IMR-90 (cell line): Measurements from ENCODE around the gene UQCC5. TPM values are rescaled to one million over a fixed set of nuclear protein-coding genes. Genes with fewer than 3 reads are reported as not detected.

ENCODE experiments used
- ATAC-seq: fragments of 200-7000 bp; cut with Tn5 transposase; 2 replicates; pipeline ENCODE4 v1.9.1; 2020; ENCODE audit warnings: low read depth, mild to moderate bottlenecking, moderate library complexity
- BruUV-seq: library from RNA; stranded (reverse); fragments of 400-500 nt; replicated peaks from 2 replicates; lab custom pipeline; 2021; lab: Mats Ljungman, UMichigan
- CTCF ChIA-PET: fragments of 300-600 bp; formaldehyde crosslinking; extraction: SDS; loops from one replicate; lab custom pipeline; 2021; ENCODE audit warnings: antibody characterized with exemption; lab: Yijun Ruan, JAX
- POLR2A ChIA-PET: fragments of 300-600 bp; sonication (Branson Sonifier 250); formaldehyde crosslinking; loops from one replicate; lab custom pipeline; 2022; ENCODE audit warnings: antibody characterized with exemption; ENCODE audit not compliant: unreplicated experiment; lab: Charles Lee
- DNase-seq: peaks from one replicate; pipeline ENCODE4 v3.0.0; 2013
- H2AFZ ChIP-seq: replicated peaks from 2 replicates; pipeline ENCODE3; 2013; ENCODE audit warnings: low read length, mild to moderate bottlenecking; ENCODE audit not compliant: poor library complexity
- H2AK5ac ChIP-seq: 2 replicates; pipeline ENCODE4 v1.6.1; 2013; ENCODE audit warnings: low read depth, low read length, inconsistent platforms
- H2AK9ac ChIP-seq: replicated peaks from 2 replicates; pipeline ENCODE3; 2013; ENCODE audit warnings: mild to moderate bottlenecking, low read depth, low read length, moderate library complexity; ENCODE audit not compliant: poor library complexity
- H2BK120ac ChIP-seq: 2 replicates; pipeline ENCODE4 v1.6.1; 2013; ENCODE audit warnings: low read depth, low read length, inconsistent platforms
- H2BK15ac ChIP-seq: 3 replicates; pipeline ENCODE4 v1.6.1; 2013; ENCODE audit warnings: low read depth, low read length, inconsistent platforms
- H2BK20ac ChIP-seq: 2 replicates; pipeline ENCODE4 v1.6.1; 2013; ENCODE audit warnings: low read depth, mild to moderate bottlenecking, inconsistent platforms, low read length, moderate library complexity
- H2BK5ac ChIP-seq: 2 replicates; pipeline ENCODE4 v1.6.1; 2013; ENCODE audit warnings: mild to moderate bottlenecking, low read depth, low read length, inconsistent platforms; ENCODE audit not compliant: poor library complexity, severe bottlenecking
- H3K14ac ChIP-seq: replicated peaks from 2 replicates; pipeline ENCODE4 v1.6.1; 2013; ENCODE audit warnings: low read depth, low read length, inconsistent platforms
- H3K18ac ChIP-seq: 2 replicates; pipeline ENCODE4 v1.6.1; 2013; ENCODE audit warnings: low read depth, low read length, control low read depth
- H3K23ac ChIP-seq: 2 replicates; pipeline ENCODE4 v1.6.1; 2013; ENCODE audit warnings: low read depth, low read length, inconsistent platforms
- H3K27ac ChIP-seq: 2 replicates; pipeline ENCODE4 v1.5.1; 2013; ENCODE audit warnings: mild to moderate bottlenecking, control low read depth, low read length; ENCODE audit not compliant: insufficient read depth
- H3K27me3 ChIP-seq: 2 replicates; pipeline ENCODE4 v1.6.1; 2013; ENCODE audit warnings: low read length; ENCODE audit not compliant: control insufficient read depth, insufficient read depth
- H3K36me3 ChIP-seq: 2 replicates; pipeline ENCODE4 v1.6.1; 2013; ENCODE audit warnings: low read length, mixed read lengths; ENCODE audit not compliant: control insufficient read depth, insufficient read depth
- H3K4ac ChIP-seq: 2 replicates; pipeline ENCODE4 v1.6.1; 2013; ENCODE audit warnings: low read depth, low read length, inconsistent platforms
- H3K4me1 ChIP-seq: 2 replicates; pipeline ENCODE4 v1.6.1; 2013; ENCODE audit warnings: low read length, mixed read lengths; ENCODE audit not compliant: control insufficient read depth, insufficient read depth
- H3K4me2 ChIP-seq: 2 replicates; pipeline ENCODE4 v1.6.1; 2013; ENCODE audit warnings: low read depth, mild to moderate bottlenecking, control low read depth, low read length, moderate library complexity
- H3K4me3 ChIP-seq: 2 replicates; pipeline ENCODE4 v1.5.1; 2013; ENCODE audit warnings: low read depth, mild to moderate bottlenecking, control low read depth, low read length, moderate library complexity; ENCODE audit not compliant: insufficient read depth
- H3K56ac ChIP-seq: 2 replicates; pipeline ENCODE4 v1.6.1; 2013; ENCODE audit warnings: low read length, inconsistent platforms; ENCODE audit not compliant: insufficient read depth; ENCODE audit errors: extremely low read depth
- H3K79me1 ChIP-seq, 2 experiments: 2 replicates each; pipeline ENCODE4 v1.6.1; 2013; ENCODE audit warnings: low read length in 2 of 2, inconsistent platforms in 1 of 2, low read depth in 1 of 2
- H3K9ac ChIP-seq: 2 replicates; pipeline ENCODE4 v1.6.1; 2013; ENCODE audit warnings: low read depth, low read length, control low read depth
- H3K9me1 ChIP-seq: 2 replicates; pipeline ENCODE4 v1.6.1; 2013; ENCODE audit warnings: low read length, inconsistent platforms; ENCODE audit not compliant: insufficient read depth
- H3K9me3 ChIP-seq: 2 replicates; pipeline ENCODE4 v1.6.1; 2013; ENCODE audit warnings: low read length; ENCODE audit not compliant: control insufficient read depth, insufficient read depth
- H4K20me1 ChIP-seq: 2 replicates; pipeline ENCODE4 v1.6.1; 2013; ENCODE audit warnings: low read length, inconsistent platforms; ENCODE audit not compliant: insufficient read depth
- H4K5ac ChIP-seq: 2 replicates; pipeline ENCODE4 v1.6.1; 2013; ENCODE audit warnings: mild to moderate bottlenecking, low read depth, low read length, control low read depth
- H4K8ac ChIP-seq, 2 experiments: 2 replicates each; pipeline ENCODE4 v1.6.1; 2013; ENCODE audit warnings: low read depth in 2 of 2, low read length in 2 of 2, control low read depth in 1 of 2, inconsistent platforms in 1 of 2
- H4K91ac ChIP-seq: 2 replicates; pipeline ENCODE4 v1.6.1; 2013; ENCODE audit warnings: low read depth, low read length, inconsistent platforms; ENCODE audit not compliant: insufficient read depth
- MAFK ChIP-seq: IDR thresholded peaks from 2 replicates; pipeline ENCODE4 v1.6.1; 2012; ENCODE audit warnings: low read depth, low read length, improper control_type of control experiment
- MAZ ChIP-seq: IDR thresholded peaks from 2 replicates; pipeline ENCODE4 v1.6.1; 2012; ENCODE audit warnings: low read depth, mild to moderate bottlenecking, low read length, improper control_type of control experiment, moderate library complexity, borderline replicate concordance
- WGBS, 2 experiments: methylation state at CpG; one replicate each; pipeline versions ENCODE4 v1.1.5 to v1.1.7; 2013; ENCODE audit warnings: missing lambda C conversion rate in 2 of 2; ENCODE audit not compliant: insufficient read length in 1 of 2; ENCODE audit errors: extremely low coverage in 2 of 2; 5-methylcytosine and 5-hydroxymethylcytosine counted together
- dilution Hi-C: fragments of 300-500 bp; cut with HindIII; formaldehyde crosslinking; loops from one replicate; pipeline ENCODE4 v1.14.3; 2018; ENCODE audit warnings: low sequenced_read_pairs; ENCODE audit not compliant: unreplicated experiment
- in situ Hi-C: fragments of 300-500 bp; cut with MboI; formaldehyde crosslinking; loops from 3 replicates; pipeline ENCODE4 v1.14.3; 2019; ENCODE audit warnings: low sequenced_read_pairs, inconsistent platforms, mixed read lengths
- intact Hi-C: fragments of 100-400 bp; cut with micrococcal nuclease; formaldehyde crosslinking; loops from 2 replicates; pipeline ENCODE4 v1.10.0; 2022
- polyA plus RNA-seq, 3 experiments: library from polyadenylated mRNA; depleted of rRNA; stranded (reverse); fragments of >200 nt; gene quantifications; 2 replicates each; pipeline ENCODE4 v1.2.3, GENCODE V29; 2012; ENCODE audit warnings: low replicate concordance in 1 of 3
- total RNA-seq: library from RNA; depleted of rRNA; stranded (reverse); fragments of >200 nt; gene quantifications from 2 replicates; pipeline ENCODE4 v1.2.3, GENCODE V29; 2012
- TF ChIP-seq, protein P1 (sequence below): fragments of 150-350 bp; IDR thresholded peaks from 2 replicates; pipeline ENCODE4 v1.6.1; 2016; ENCODE audit warnings: low read depth, mild to moderate bottlenecking, low read length, moderate library complexity, borderline replicate concordance
- TF ChIP-seq, protein P2 (sequence below): conservative IDR thresholded peaks from 2 replicates; pipeline ENCODE4 v1.5.1; 2012; ENCODE audit warnings: mild to moderate bottlenecking, low read depth, low read length, improper control_type of control experiment

Gene UQCC5
- total and polyA plus RNA-seq, 2 of the 4 experiments (the other 2 are of a cell fraction): 1.1 to 16.9 TPM

DNA sequence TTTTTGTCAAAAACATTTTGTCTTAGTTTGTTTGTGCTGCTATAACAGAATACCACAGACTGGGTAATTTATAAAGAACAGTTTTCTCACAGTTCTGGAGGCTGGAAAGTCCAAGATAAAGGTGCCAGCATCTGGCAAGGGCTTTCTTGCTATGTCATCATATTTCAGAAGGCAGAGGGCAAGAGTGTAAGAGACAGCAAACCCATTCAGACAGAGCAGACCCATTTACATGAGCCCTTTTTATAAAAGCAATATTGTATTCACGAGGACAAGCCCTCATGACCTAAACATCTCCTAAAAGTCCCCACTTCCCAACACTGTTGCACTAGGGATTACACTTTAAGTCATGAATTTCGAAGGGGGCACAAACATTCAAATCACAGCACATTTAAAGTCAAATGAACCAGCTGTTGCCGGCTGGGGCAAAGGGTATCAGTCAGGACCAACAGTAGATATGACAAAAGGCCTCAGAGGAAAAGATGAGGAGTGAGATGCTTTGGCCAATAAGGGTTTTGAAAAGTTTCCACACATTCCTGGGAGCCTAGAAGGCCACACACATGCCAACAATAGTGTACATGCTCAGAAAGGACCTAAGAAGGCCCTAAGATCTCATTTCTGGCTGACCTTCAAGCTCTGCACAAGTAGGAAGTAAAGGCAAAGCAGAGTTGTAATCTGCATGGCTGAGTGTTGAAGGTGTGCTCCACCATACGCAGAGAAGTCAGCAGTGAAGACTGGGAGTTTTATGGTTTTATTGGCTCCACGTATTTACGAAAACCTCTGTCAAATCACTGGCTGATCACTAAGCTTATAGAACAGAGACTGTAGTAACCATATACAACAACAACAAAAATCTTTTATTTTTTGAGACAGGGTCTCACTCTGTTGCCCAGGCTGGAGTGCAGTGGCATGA is 37.9 kb downstream of the UQCC5 start:
- H4K91ac ChIP-seq: no peak overlapping the region
- no peak overlapping the region for H2AFZ ChIP-seq
- H3K14ac ChIP-seq: no peak overlapping the region
- H2AK5ac ChIP-seq: no peak overlapping the region
- H3K23ac ChIP-seq: no peak overlapping the region
- H3K9ac ChIP-seq: no peak overlapping the region
- 88% methylated on average over 1 of the region's 6 CpGs; no CpG with 5 or more reads in 1 of the 2 experiments for WGBS, 2 experiments
- no peak overlapping the region for H2BK20ac ChIP-seq
- no peak overlapping the region for H2BK120ac ChIP-seq
- H3K27ac ChIP-seq: no peak overlapping the region
- POLR2A ChIA-PET: no interaction called here
- in situ Hi-C loops (no loop called here), dilution Hi-C loops (no loop called here), intact Hi-C loops (no loop called here)
- H3K4me1 ChIP-seq: peaks cover 4% of the 10 kb centered on the region
- no peak overlapping the region for H3K56ac ChIP-seq
- TF ChIP-seq MAZ (no peak), MAFK (peak; percentile 80)
- TF ChIP-seq, protein P1, sequence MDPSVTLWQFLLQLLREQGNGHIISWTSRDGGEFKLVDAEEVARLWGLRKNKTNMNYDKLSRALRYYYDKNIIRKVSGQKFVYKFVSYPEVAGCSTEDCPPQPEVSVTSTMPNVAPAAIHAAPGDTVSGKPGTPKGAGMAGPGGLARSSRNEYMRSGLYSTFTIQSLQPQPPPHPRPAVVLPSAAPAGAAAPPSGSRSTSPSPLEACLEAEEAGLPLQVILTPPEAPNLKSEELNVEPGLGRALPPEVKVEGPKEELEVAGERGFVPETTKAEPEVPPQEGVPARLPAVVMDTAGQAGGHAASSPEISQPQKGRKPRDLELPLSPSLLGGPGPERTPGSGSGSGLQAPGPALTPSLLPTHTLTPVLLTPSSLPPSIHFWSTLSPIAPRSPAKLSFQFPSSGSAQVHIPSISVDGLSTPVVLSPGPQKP: no peak
- TF ChIP-seq, protein P2, sequence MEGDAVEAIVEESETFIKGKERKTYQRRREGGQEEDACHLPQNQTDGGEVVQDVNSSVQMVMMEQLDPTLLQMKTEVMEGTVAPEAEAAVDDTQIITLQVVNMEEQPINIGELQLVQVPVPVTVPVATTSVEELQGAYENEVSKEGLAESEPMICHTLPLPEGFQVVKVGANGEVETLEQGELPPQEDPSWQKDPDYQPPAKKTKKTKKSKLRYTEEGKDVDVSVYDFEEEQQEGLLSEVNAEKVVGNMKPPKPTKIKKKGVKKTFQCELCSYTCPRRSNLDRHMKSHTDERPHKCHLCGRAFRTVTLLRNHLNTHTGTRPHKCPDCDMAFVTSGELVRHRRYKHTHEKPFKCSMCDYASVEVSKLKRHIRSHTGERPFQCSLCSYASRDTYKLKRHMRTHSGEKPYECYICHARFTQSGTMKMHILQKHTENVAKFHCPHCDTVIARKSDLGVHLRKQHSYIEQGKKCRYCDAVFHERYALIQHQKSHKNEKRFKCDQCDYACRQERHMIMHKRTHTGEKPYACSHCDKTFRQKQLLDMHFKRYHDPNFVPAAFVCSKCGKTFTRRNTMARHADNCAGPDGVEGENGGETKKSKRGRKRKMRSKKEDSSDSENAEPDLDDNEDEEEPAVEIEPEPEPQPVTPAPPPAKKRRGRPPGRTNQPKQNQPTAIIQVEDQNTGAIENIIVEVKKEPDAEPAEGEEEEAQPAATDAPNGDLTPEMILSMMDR: no peak
- H3K4me3 ChIP-seq: no peak overlapping the region
- H3K36me3 ChIP-seq: peaks cover 28% of the 10 kb centered on the region
- no TSS peak for BruUV-seq
- H4K20me1 ChIP-seq: no peaks in the 10 kb centered on the region
- no peak overlapping the region for H3K18ac ChIP-seq
- DNase-seq (no peak), ATAC-seq (peak; percentile 21; the same call in 1 of the 2 replicates)
- no peaks in the 10 kb centered on the region for H3K27me3 ChIP-seq
- H4K5ac ChIP-seq: no peak overlapping the region
- H3K4ac ChIP-seq: no peak overlapping the region
- no peaks in the 10 kb centered on the region; the same call in 1 of the 2 replicates for H3K9me1 ChIP-seq
- no peaks in the 10 kb centered on the region for H3K9me3 ChIP-seq
- no peak overlapping the region for H2BK15ac ChIP-seq
- no peak overlapping the region for H2AK9ac ChIP-seq
- H2BK5ac ChIP-seq: no peak overlapping the region
- H3K79me1 ChIP-seq: peaks cover 0 to 14% of the 10 kb centered on the region in 2 experiments; a peak in 2 of 4 replicates
- CTCF ChIA-PET: interaction anchor here (0.5 to 0.7 kb wide), 2 partner anchors 14 to 240 kb away, joined by 3 to 4 read pairs; no protein-coding TSS in a partner anchor
- no peak overlapping the region for H4K8ac ChIP-seq
- H3K4me2 ChIP-seq: no peak overlapping the region
